ENCODE measurements around the gene PRKAB1.

PRKAB1 gene

GRCh38 chr12:119672194-119672593, 4.3 kb downstream of the PRKAB1 start:
- Histone ChIP-seq H3K4me3 (ENCODE audit: low read length) (no peak overlapping the region), H3K27ac (ENCODE audit: low read length) (no peak overlapping the region), H3K4me1 (ENCODE audit: low read length) (peaks cover 6% of the 10 kb centered on the region), H3K4me2 (ENCODE audit: low read length) (no peak overlapping the region), H2AFZ (ENCODE audit: low read depth, low read length) (no peak overlapping the region), H4K20me1 (ENCODE audit: insufficient read depth, low read length) (no peaks in the 10 kb centered on the region), H3K36me3 (replicated peaks; ENCODE audit: low read depth, low read length) (peaks cover 59% of the 10 kb centered on the region), H3K79me2 (ENCODE audit: low read length) (peaks cover 39% of the 10 kb centered on the region), H3K9ac (ENCODE audit: low read length) (no peak overlapping the region), H3K9me3 (ENCODE audit: insufficient read depth, low read length) (no peaks in the 10 kb centered on the region), H3K27me3 (ENCODE audit: low read depth, low read length) (no peaks in the 10 kb centered on the region)
- TF ChIP-seq, protein P1, sequence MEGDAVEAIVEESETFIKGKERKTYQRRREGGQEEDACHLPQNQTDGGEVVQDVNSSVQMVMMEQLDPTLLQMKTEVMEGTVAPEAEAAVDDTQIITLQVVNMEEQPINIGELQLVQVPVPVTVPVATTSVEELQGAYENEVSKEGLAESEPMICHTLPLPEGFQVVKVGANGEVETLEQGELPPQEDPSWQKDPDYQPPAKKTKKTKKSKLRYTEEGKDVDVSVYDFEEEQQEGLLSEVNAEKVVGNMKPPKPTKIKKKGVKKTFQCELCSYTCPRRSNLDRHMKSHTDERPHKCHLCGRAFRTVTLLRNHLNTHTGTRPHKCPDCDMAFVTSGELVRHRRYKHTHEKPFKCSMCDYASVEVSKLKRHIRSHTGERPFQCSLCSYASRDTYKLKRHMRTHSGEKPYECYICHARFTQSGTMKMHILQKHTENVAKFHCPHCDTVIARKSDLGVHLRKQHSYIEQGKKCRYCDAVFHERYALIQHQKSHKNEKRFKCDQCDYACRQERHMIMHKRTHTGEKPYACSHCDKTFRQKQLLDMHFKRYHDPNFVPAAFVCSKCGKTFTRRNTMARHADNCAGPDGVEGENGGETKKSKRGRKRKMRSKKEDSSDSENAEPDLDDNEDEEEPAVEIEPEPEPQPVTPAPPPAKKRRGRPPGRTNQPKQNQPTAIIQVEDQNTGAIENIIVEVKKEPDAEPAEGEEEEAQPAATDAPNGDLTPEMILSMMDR (IDR thresholded peaks at IDR 0.05; ENCODE audit: low read depth, low read length), result no peak
- no peak for TF ChIP-seq EZH2phosphoT487 (IDR thresholded peaks at IDR 0.05; ENCODE audit: low read depth)

DNA sequence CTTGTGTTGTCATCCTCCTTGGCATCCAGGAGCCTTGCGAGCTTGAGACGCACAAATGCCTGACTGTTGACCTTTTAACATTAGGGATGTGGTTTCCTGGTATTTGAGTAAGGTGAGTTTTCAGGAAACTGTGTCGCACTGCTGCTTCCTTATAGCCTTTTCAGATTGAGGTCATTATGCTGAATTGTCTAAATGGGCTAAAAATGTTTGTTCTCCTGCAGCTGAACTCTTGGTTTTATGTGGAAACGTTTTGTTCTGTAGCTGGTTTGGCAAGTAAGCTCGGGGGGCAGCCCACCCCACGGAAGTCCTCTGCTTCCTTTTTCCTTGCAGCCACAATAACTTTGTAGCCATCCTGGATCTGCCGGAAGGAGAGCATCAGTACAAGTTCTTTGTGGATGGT, 5.7 kb downstream of the PRKAB1 start:
- no peak overlapping the region for H3K4me3 ChIP-seq (ENCODE audit: low read length)
- H3K9ac ChIP-seq (ENCODE audit: low read length), result no peak overlapping the region
- no peaks in the 10 kb centered on the region for H4K20me1 ChIP-seq (ENCODE audit: insufficient read depth, low read length)
- TF ChIP-seq, protein P1 (IDR thresholded peaks at IDR 0.05; ENCODE audit: low read depth, low read length), result no peak
- TF ChIP-seq EZH2phosphoT487 (IDR thresholded peaks at IDR 0.05; ENCODE audit: low read depth), result no peak
- no peaks in the 10 kb centered on the region for H3K9me3 ChIP-seq (ENCODE audit: insufficient read depth, low read length)
- H3K27ac ChIP-seq (ENCODE audit: low read length), result no peak overlapping the region
- no peak overlapping the region for H3K4me2 ChIP-seq (ENCODE audit: low read length)
- H3K36me3 ChIP-seq (replicated peaks; ENCODE audit: low read depth, low read length), result peaks cover 70% of the 10 kb centered on the region
- H2AFZ ChIP-seq (ENCODE audit: low read depth, low read length), result no peak overlapping the region
- 0 out of 2 replicates have a peak, but pooled peaks cover 4% of the 10 kb centered on the region for H3K4me1 ChIP-seq (ENCODE audit: low read length)
- H3K79me2 ChIP-seq (ENCODE audit: low read length), result peaks cover 30% of the 10 kb centered on the region
- no peaks in the 10 kb centered on the region for H3K27me3 ChIP-seq (ENCODE audit: low read depth, low read length)

DNA sequence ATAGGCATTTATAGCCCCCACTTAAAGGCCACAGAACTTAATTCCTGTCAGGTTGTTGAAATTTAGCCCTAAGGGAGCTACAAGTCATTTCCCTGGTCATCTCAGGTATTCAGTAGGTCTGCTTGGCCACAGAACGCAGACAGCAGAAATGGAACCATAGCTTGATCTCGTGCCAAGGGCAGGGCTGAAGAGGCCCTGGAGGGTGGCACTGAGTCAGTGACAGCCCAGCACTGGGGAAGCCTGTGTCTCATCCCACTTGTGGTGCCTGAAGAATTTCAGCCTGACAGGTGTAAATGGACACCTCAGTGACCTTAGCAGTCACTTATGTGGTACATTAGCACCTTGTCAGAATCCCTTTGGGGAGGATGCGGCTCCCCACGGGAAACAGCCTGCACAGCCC, 6.6 kb downstream of the PRKAB1 start:
- H3K9ac ChIP-seq (ENCODE audit: low read length), result no peak overlapping the region
- H3K4me1 ChIP-seq (ENCODE audit: low read length), result 0 out of 2 replicates have a peak, but pooled peaks cover 4% of the 10 kb centered on the region
- no peak overlapping the region for H3K4me3 ChIP-seq (ENCODE audit: low read length)
- peaks cover 22% of the 10 kb centered on the region for H3K79me2 ChIP-seq (ENCODE audit: low read length)
- no peak overlapping the region for H3K4me2 ChIP-seq (ENCODE audit: low read length)
- H2AFZ ChIP-seq (ENCODE audit: low read depth, low read length), result no peak overlapping the region
- no peaks in the 10 kb centered on the region for H3K9me3 ChIP-seq (ENCODE audit: insufficient read depth, low read length)
- no peaks in the 10 kb centered on the region for H3K27me3 ChIP-seq (ENCODE audit: low read depth, low read length)
- no peak overlapping the region for H3K27ac ChIP-seq (ENCODE audit: low read length)
- TF ChIP-seq, protein P1 (IDR thresholded peaks at IDR 0.05; ENCODE audit: low read depth, low read length), result no peak
- TF ChIP-seq EZH2phosphoT487 (IDR thresholded peaks at IDR 0.05; ENCODE audit: low read depth), result no peak
- H4K20me1 ChIP-seq (ENCODE audit: insufficient read depth, low read length), result no peaks in the 10 kb centered on the region
- peaks cover 77% of the 10 kb centered on the region for H3K36me3 ChIP-seq (replicated peaks; ENCODE audit: low read depth, low read length)

DNA sequence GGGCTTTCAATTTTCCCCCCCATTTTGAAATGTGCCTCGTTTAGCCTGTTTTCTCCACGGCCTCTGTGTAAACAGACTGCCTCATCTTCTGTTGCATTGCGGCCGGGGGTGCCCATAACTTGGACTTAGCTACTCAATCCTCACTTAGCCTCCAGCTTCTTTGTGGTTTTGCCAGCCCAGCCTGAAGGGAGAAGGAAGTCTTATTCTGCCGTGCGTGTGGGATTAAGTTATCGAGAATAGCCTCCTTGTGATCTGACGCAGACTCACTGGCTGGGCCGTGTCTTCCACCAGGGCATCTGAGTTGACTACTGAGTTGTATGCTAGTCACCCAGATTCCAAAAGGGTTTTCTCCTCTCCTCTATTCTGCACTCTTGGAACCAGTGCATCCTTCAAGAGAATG, 8.1 kb downstream of the PRKAB1 start:
- no peak overlapping the region for H2AFZ ChIP-seq (ENCODE audit: low read depth, low read length)
- H3K27ac ChIP-seq (ENCODE audit: low read length), result no peak overlapping the region
- H3K4me3 ChIP-seq (ENCODE audit: low read length), result no peak overlapping the region
- no peaks in the 10 kb centered on the region for H4K20me1 ChIP-seq (ENCODE audit: insufficient read depth, low read length)
- H3K36me3 ChIP-seq (replicated peaks; ENCODE audit: low read depth, low read length), result peaks cover 80% of the 10 kb centered on the region
- peaks cover 7% of the 10 kb centered on the region for H3K79me2 ChIP-seq (ENCODE audit: low read length)
- no peaks in the 10 kb centered on the region for H3K4me1 ChIP-seq (ENCODE audit: low read length)
- H3K9me3 ChIP-seq (ENCODE audit: insufficient read depth, low read length), result no peaks in the 10 kb centered on the region
- H3K4me2 ChIP-seq (ENCODE audit: low read length), result no peak overlapping the region
- no peak overlapping the region for H3K9ac ChIP-seq (ENCODE audit: low read length)
- no peak for TF ChIP-seq EZH2phosphoT487 (IDR thresholded peaks at IDR 0.05; ENCODE audit: low read depth)
- TF ChIP-seq, protein P1 (IDR thresholded peaks at IDR 0.05; ENCODE audit: low read depth, low read length), result no peak
- no peaks in the 10 kb centered on the region for H3K27me3 ChIP-seq (ENCODE audit: low read depth, low read length)

All from OCI-LY3 (cell line).